Colonic mucosa (tissue), 4 donors: ENCODE measurements around the gene CDH9. TPM values are rescaled to one million over a fixed set of nuclear protein-coding genes. Genes with fewer than 3 reads are reported as not detected.

Source experiments
- DNase-seq: peaks from one replicate; pipeline ENCODE4 v3.0.0-alpha.2; 2020
- H3K27ac ChIP-seq: fragments of 200-600 bp; one replicate; pipeline ENCODE4 v1.8.0; 2021
- H3K27me3 ChIP-seq: fragments of 200-600 bp; one replicate; pipeline ENCODE4 v1.8.0; 2021
- H3K36me3 ChIP-seq: fragments of 200-600 bp; one replicate; pipeline ENCODE4 v1.8.0; 2021
- H3K4me1 ChIP-seq: fragments of 200-600 bp; one replicate; pipeline ENCODE4 v1.8.0; 2021; ENCODE audit warnings: mild to moderate bottlenecking
- H3K4me3 ChIP-seq: fragments of 200-600 bp; one replicate; pipeline ENCODE4 v1.8.0; 2021
- H3K9ac ChIP-seq, 2 donors: one replicate each; pipeline ENCODE4 v1.7.0; 2013; ENCODE audit warnings: control low read depth in 2 of 2, low read depth in 2 of 2, low read length in 2 of 2
- H3K9me3 ChIP-seq: fragments of 200-600 bp; one replicate; pipeline ENCODE4 v1.8.0; 2021
- CTCF ChIP-seq: fragments of 200-600 bp; IDR thresholded peaks from one replicate; pipeline ENCODE4 v1.8.0; 2022; ENCODE audit warnings: antibody characterized with exemption, mild to moderate bottlenecking
- intact Hi-C: fragments of 100-400 bp; cut with DNase I; formaldehyde crosslinking; loops from one replicate; pipeline ENCODE4 v1.14.1; 2022
- total RNA-seq, 2 donors: library from RNA; stranded (reverse); fragmentation: NEBNext Ultra II Directional in 1 of 2; extraction: Animal tissue kit (Norgen Biotek cat#: 25700) in 1 of 2; gene quantifications; one replicate each; pipeline ENCODE4 v1.2.1, GENCODE V29; 2021
- donor health status: healthy.
- donor health status: DM: no; HTN: no; CAD: no.
- donor health status: DM: no; HTN: no; CAD: no.

Gene CDH9
- total RNA-seq, 2 donors from 2014 or later, result not detected

- H3K4me3 ChIP-seq, result no peak overlapping the region
- H3K36me3 ChIP-seq, result no peaks in the 10 kb centered on the region
- H3K27me3 ChIP-seq, result no peaks in the 10 kb centered on the region
- DNase-seq, result no peak
- no peak overlapping the region for H3K27ac ChIP-seq
- H3K9ac ChIP-seq, result no peak overlapping the region
- H3K4me1 ChIP-seq, result no peaks in the 10 kb centered on the region
- no peak for TF ChIP-seq CTCF
- H3K9me3 ChIP-seq, result no peaks in the 10 kb centered on the region
- intact Hi-C loops, result no loop called here
These were observed 116.9 kb downstream of the CDH9 start for GRCh38 chr5:26921439-26921838.

- no peak for TF ChIP-seq CTCF
- Histone ChIP-seq H3K36me3 (no peaks in the 10 kb centered on the region), H3K4me1 (no peaks in the 10 kb centered on the region), H3K9me3 (no peaks in the 10 kb centered on the region), H3K9ac (no peak overlapping the region), H3K27me3 (no peaks in the 10 kb centered on the region), H3K4me3 (no peak overlapping the region), H3K27ac (no peak overlapping the region)
- no peak for DNase-seq
- intact Hi-C loops, result no loop called here
These were observed 134.9 kb downstream of the CDH9 start for GRCh38 chr5:26903469-26903868.

GRCh38 chr5:26894719-26895263 is 143.6 kb downstream of the CDH9 start:
- H3K4me1 ChIP-seq, result no peaks in the 10 kb centered on the region
- DNase-seq, result no peak
- no peak for TF ChIP-seq CTCF
- H3K27me3 ChIP-seq, result no peaks in the 10 kb centered on the region
- no peak overlapping the region for H3K9ac ChIP-seq
- no peak overlapping the region for H3K4me3 ChIP-seq
- intact Hi-C loops, result no loop called here
- H3K27ac ChIP-seq, result no peak overlapping the region
- H3K9me3 ChIP-seq, result no peaks in the 10 kb centered on the region
- H3K36me3 ChIP-seq, result no peaks in the 10 kb centered on the region

- Histone ChIP-seq H3K27me3 (no peaks in the 10 kb centered on the region), H3K9me3 (no peaks in the 10 kb centered on the region), H3K4me1 (no peaks in the 10 kb centered on the region), H3K27ac (no peak overlapping the region), H3K9ac (no peak overlapping the region), H3K36me3 (no peaks in the 10 kb centered on the region), H3K4me3 (no peak overlapping the region)
- no peak for DNase-seq
- TF ChIP-seq CTCF, result no peak
- intact Hi-C loops, result no loop called here
These were observed 145.3 kb downstream of the CDH9 start for GRCh38 chr5:26893078-26893477.

- intact Hi-C loops, result no loop called here
- Histone ChIP-seq H3K27me3 (no peaks in the 10 kb centered on the region), H3K36me3 (no peaks in the 10 kb centered on the region), H3K4me1 (no peaks in the 10 kb centered on the region), H3K27ac (no peak overlapping the region), H3K4me3 (no peak overlapping the region), H3K9me3 (no peaks in the 10 kb centered on the region), H3K9ac (no peak overlapping the region)
- no peak for TF ChIP-seq CTCF
- DNase-seq, result no peak
These were observed 148.6 kb downstream of the CDH9 start for GRCh38 chr5:26889815-26890214.
